Stimulated activated CD4-positive, alpha-beta T cell treated with anti-CD3 and anti-CD28 coated beads, Interleukin-2, amount 100 ng/mL, for 24 hours (primary cell): ENCODE data around the gene LGALS12.

Source experiments
- DNase-seq, 2 donors: peaks; one replicate each; pipeline ENCODE4 v3.0.0-alpha.2; 2020

The LGALS12 gene

DNA sequence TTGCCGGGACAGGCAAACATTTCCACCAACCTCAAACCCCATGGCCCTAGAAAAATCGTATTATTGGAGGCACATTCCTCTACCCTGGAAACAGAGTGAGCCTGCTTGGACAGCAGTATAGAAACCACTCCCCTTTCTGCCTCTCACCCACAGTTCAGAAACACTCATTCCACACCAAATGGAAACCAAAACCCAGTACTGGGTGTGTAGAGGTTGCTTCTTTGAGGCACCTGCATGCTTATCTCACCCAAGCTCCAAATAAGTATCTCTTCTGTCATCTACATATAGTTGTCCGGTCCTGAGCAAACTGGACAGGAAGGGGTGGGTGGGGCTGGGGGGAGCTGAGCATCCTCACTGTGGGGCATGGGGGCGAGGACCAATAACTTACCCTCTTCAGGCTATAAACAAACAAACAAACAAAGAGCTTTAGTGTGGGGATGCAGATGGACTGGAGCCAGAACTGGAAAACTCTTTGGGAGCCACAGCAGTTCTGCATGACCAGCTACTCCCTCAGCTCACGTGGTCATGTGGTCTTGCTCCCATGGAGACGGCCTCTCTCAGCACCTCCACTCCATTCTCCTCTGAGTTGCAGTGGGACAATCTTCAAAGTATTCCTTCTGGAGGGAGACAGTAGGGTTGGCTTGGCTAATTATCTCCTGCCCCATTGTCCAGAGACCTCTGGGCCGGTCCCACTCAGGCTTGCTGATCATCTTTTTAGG lies 58.3 kb downstream of the LGALS12 start:
- DNase-seq, result no peak

GRCh38 chr11:63564784-63565350 lies 59.0 kb downstream of the LGALS12 start:
- DNase-seq, result no peak
